Measurements from ENCODE around the gene DCP1B. TPM values are rescaled to one million over a fixed set of nuclear protein-coding genes. Genes with fewer than 3 reads are reported as not detected.

Gene DCP1B
- total and polyA plus RNA-seq, 12 donors = 1.1 to 4.9 (median 2.0) TPM

GRCh38 chr12:2051700-2052621 lies 47.7 kb upstream of the DCP1B start:
- ATAC-seq = peak in 1 of 8 donors; percentile 10

GRCh38 chr12:2049604-2050540 lies 45.6 kb upstream of the DCP1B start:
- 72 to 79% methylated on average over 8 of the region's 8 CpGs for WGBS, 2 donors
- ATAC-seq = no peak
- H3K4me3 ChIP-seq = no peak overlapping the region

More at GRCh38 chr12:2051700-2052621, 47.7 kb upstream of the DCP1B start:
- H3K4me3 ChIP-seq = peak overlapping the region in 9 of 10 donors; percentile 29 to 84 (median 56)
- H3K27me3 ChIP-seq = peaks cover 0 to 65% (median 0%) of the 10 kb centered on the region in 7 donors
- no peaks in the 10 kb centered on the region for H3K9me3 ChIP-seq
- DNase-seq = no peak
- peak overlapping the region in 7 of 10 donors; percentile 9 to 53 (median 48) for H3K27ac ChIP-seq
- H3K4me1 ChIP-seq = peaks cover 8 to 56% (median 21%) of the 10 kb centered on the region in 9 donors
- WGBS, 2 donors = 6 to 10% methylated on average over 40 to 52 of the region's 52 CpGs
- intact Hi-C loops (cut with DNase I) = loop anchor here in 7 of 10 donors (10.0 kb wide), 4 partner anchors 113 to 533 kb away; no protein-coding TSS in a partner anchor
- peaks cover 0 to 14% (median 0%) of the 10 kb centered on the region in 9 donors for H3K36me3 ChIP-seq
- peak in 3 of 9 donors; percentile 22 to 29 (median 26) for TF ChIP-seq CTCF (IDR thresholded peaks at IDR 0.05)

GRCh38 chr12:2047752-2048151 lies 43.5 kb upstream of the DCP1B start:
- WGBS, 2 donors = 81 to 89% methylated on average over 7 of the region's 7 CpGs
- no peaks in the 10 kb centered on the region for H3K9me3 ChIP-seq
- intact Hi-C loops (cut with DNase I) = no loop called here
- ATAC-seq (no peak), DNase-seq (no peak)
- H3K36me3 ChIP-seq = peaks cover 0 to 14% (median 0%) of the 10 kb centered on the region in 9 donors
- H3K4me1 ChIP-seq = peaks cover 0 to 40% (median 13%) of the 10 kb centered on the region in 9 donors
- no peak overlapping the region for H3K27ac ChIP-seq
- H3K4me3 ChIP-seq = no peak overlapping the region
- peaks cover 0 to 31% (median 0%) of the 10 kb centered on the region in 7 donors for H3K27me3 ChIP-seq
- no peak for TF ChIP-seq CTCF (IDR thresholded peaks at IDR 0.05)

More at GRCh38 chr12:2049604-2050540, 45.6 kb upstream of the DCP1B start:
- DNase-seq = no peak
- Histone ChIP-seq H3K4me1 (peaks cover 0 to 43% (median 18%) of the 10 kb centered on the region in 9 donors), H3K27me3 (peaks cover 0 to 51% (median 0%) of the 10 kb centered on the region in 7 donors), H3K27ac (no peak overlapping the region), H3K9me3 (no peaks in the 10 kb centered on the region), H3K36me3 (peaks cover 0 to 14% (median 0%) of the 10 kb centered on the region in 9 donors)
- TF ChIP-seq CTCF (IDR thresholded peaks at IDR 0.05) = no peak
- intact Hi-C loops (cut with DNase I) = loop anchor here in 7 of 10 donors (10.0 kb wide), 4 partner anchors 115 to 535 kb away; no protein-coding TSS in a partner anchor

Measured in heart right ventricle (tissue), 16 donors.